Endothelial cell of umbilical vein (primary cell): ENCODE measurements around the gene LDHD. TPM values are rescaled to one million over a fixed set of nuclear protein-coding genes. Genes with fewer than 3 reads are reported as not detected.

ENCODE experiments used
- BruUV-seq: library from RNA; stranded (reverse); fragments of 400-500 nt; replicated peaks from 2 replicates; lab custom pipeline; 2021; lab: Mats Ljungman, UMichigan
- CTCF ChIA-PET: fragments of 300-600, 350-600 bp; sonication (Branson Sonifier 250); formaldehyde crosslinking; loops from one replicate; lab custom pipeline; 2021; ENCODE audit warnings: antibody characterized with exemption, inconsistent platforms; lab: Charles Lee
- POLR2A ChIA-PET: fragments of 300-600, 350-600 bp; sonication (Branson Sonifier 250); formaldehyde crosslinking; loops from one replicate; lab custom pipeline; 2021; ENCODE audit warnings: antibody characterized with exemption, inconsistent platforms; lab: Charles Lee
- DNase-seq: peaks from one replicate; pipeline ENCODE4 v3.0.0-alpha.2; 2011; ENCODE audit warnings: low read depth, low spot score
- FAIRE-seq: peaks from 2 replicates; lab custom pipeline; 2011; peaks lifted over from hg19 to GRCh38; lab: Jason Lieb, UNC
- H2AFZ ChIP-seq: 2 replicates; pipeline ENCODE4 v1.6.0; 2012; ENCODE audit warnings: low read depth, low read length, control low read depth, inconsistent platforms
- H3K27ac ChIP-seq: 2 replicates; pipeline ENCODE4 v1.5.1; 2011; ENCODE audit warnings: low read depth, mild to moderate bottlenecking, control low read depth, low read length, moderate library complexity; ENCODE audit not compliant: insufficient read depth
- H3K27me3 ChIP-seq, 2 experiments: 2 replicates each; pipeline versions ENCODE4 v1.6.0 to v1.6.1; 2011; ENCODE audit warnings: low read length in 2 of 2, mixed read lengths in 1 of 2; ENCODE audit not compliant: control insufficient read depth in 2 of 2, insufficient read depth in 2 of 2
- H3K36me3 ChIP-seq, 2 experiments: 2 replicates in 1 of 2; 3 replicates in 1 of 2; pipeline ENCODE4 v1.5.1; 2011; ENCODE audit warnings: low read length in 2 of 2, mild to moderate bottlenecking in 1 of 2, moderate library complexity in 1 of 2; ENCODE audit not compliant: control insufficient read depth in 2 of 2, insufficient read depth in 2 of 2; ENCODE audit errors: extremely low read depth in 1 of 2
- H3K4me1 ChIP-seq: 3 replicates; pipeline ENCODE4 v1.5.1; 2011; ENCODE audit warnings: mild to moderate bottlenecking, low read length; ENCODE audit not compliant: control insufficient read depth, insufficient read depth; ENCODE audit errors: extremely low read depth
- H3K4me2 ChIP-seq: 2 replicates; pipeline ENCODE4 v1.6.1; 2011; ENCODE audit warnings: low read length, control low read depth, mixed read lengths; ENCODE audit not compliant: insufficient read depth
- H3K4me3 ChIP-seq, 3 experiments: fragments of 200-600 bp in 1 of 3; sonication (generic), shearing (Covaris generic) in 1 of 3; replicated peaks in 1 of 3; 2 replicates each; pipeline ENCODE4 v1.5.1; 2011 to 2016; ENCODE audit warnings: control low read depth in 3 of 3, low read length in 3 of 3, mild to moderate bottlenecking in 2 of 3, inconsistent platforms in 1 of 3, low read depth in 1 of 3, moderate library complexity in 1 of 3; ENCODE audit not compliant: insufficient read depth in 1 of 3
- H3K79me2 ChIP-seq: 2 replicates; pipeline ENCODE4 v1.6.0; 2012; ENCODE audit warnings: low read length, inconsistent platforms; ENCODE audit not compliant: control insufficient read depth, insufficient read depth
- H3K9ac ChIP-seq: replicated peaks from 2 replicates; pipeline ENCODE3; 2011; ENCODE audit warnings: low read length, control low read depth; ENCODE audit not compliant: insufficient read depth; ENCODE audit errors: extremely low read depth
- H3K9me1 ChIP-seq: replicated peaks from 3 replicates; pipeline ENCODE4 v1.6.0; 2011; ENCODE audit warnings: mild to moderate bottlenecking, low read length; ENCODE audit not compliant: control insufficient read depth, insufficient read depth; ENCODE audit errors: extremely low read depth
- H3K9me3 ChIP-seq: replicated peaks from 2 replicates; pipeline ENCODE4 v1.5.1; 2012; ENCODE audit warnings: low read length, inconsistent platforms; ENCODE audit not compliant: control insufficient read depth, insufficient read depth
- H4K20me1 ChIP-seq: replicated peaks from 2 replicates; pipeline ENCODE3; 2011; ENCODE audit warnings: mild to moderate bottlenecking, low read length; ENCODE audit not compliant: control insufficient read depth, insufficient read depth; ENCODE audit errors: extremely low read depth
- CTCF ChIP-seq, 2 donors: IDR thresholded peaks; 1 replicate in 1 of 2; 2 replicates in 1 of 2; pipeline ENCODE4 v1.5.1; 2011; ENCODE audit warnings: low read length in 2 of 2, mild to moderate bottlenecking in 2 of 2, moderate library complexity in 2 of 2, control low read depth in 1 of 2, inconsistent platforms in 1 of 2, low read depth in 1 of 2; ENCODE audit not compliant: insufficient read depth in 1 of 2; ENCODE audit errors: extremely low read depth in 1 of 2
- EZH2 ChIP-seq: IDR thresholded peaks from 2 replicates; pipeline ENCODE4 v1.6.1; 2012; ENCODE audit warnings: borderline replicate concordance, low read depth, mild to moderate bottlenecking, moderate library complexity, low read length, inconsistent platforms; ENCODE audit not compliant: severe bottlenecking
- FOS ChIP-seq: IDR thresholded peaks from 2 replicates; pipeline ENCODE4 v1.6.1; 2011; ENCODE audit warnings: mild to moderate bottlenecking, low read length, moderate library complexity, borderline replicate concordance; ENCODE audit not compliant: insufficient read depth
- GATA2 ChIP-seq: IDR thresholded peaks from 2 replicates; pipeline ENCODE4 v1.7.0; 2011; ENCODE audit warnings: low read depth, mild to moderate bottlenecking, moderate library complexity, mixed read lengths, low read length; ENCODE audit not compliant: insufficient read length, insufficient read depth
- JUN ChIP-seq: IDR thresholded peaks from 2 replicates; pipeline ENCODE4 v1.6.1; 2011; ENCODE audit warnings: borderline replicate concordance, low read depth; ENCODE audit not compliant: insufficient read length, insufficient read depth
- MYC ChIP-seq: IDR thresholded peaks from one replicate; pipeline ENCODE4 v1.6.1; 2011; ENCODE audit warnings: mild to moderate bottlenecking, low read depth, low read length
- POLR2AphosphoS5 ChIP-seq: IDR thresholded peaks from 2 replicates; pipeline ENCODE4 v1.6.1; 2012; ENCODE audit warnings: low read depth, mild to moderate bottlenecking, control low read depth, low read length, moderate library complexity; ENCODE audit not compliant: insufficient read depth
- dilution Hi-C: fragments of 300-500 bp; cut with MboI; formaldehyde crosslinking; loops from one replicate; pipeline ENCODE4 v1.15.0; 2019; ENCODE audit warnings: low sequenced_read_pairs; ENCODE audit not compliant: extremely low pct_ligation_motif_present
- intact Hi-C: fragments of 100-400 bp; cut with micrococcal nuclease; formaldehyde crosslinking; loops from one replicate; pipeline ENCODE4 v1.10.0; 2022
- polyA plus RNA-seq, 4 experiments: library from polyadenylated mRNA; depleted of rRNA in 3 of 4; stranded (reverse) in 3 of 4; unstranded in 1 of 4; fragments of >200 nt; gene quantifications; 2 replicates each; pipeline versions ENCODE4 v1.2.1 to v1.2.3, GENCODE V29; 2011 to 2012; ENCODE audit warnings: missing spikeins in 1 of 4
- total RNA-seq: library from RNA; stranded (reverse); gene quantifications from 2 replicates; pipeline ENCODE4 v1.2.3, GENCODE V29; 2021

The LDHD gene
- total and polyA plus RNA-seq, 2 donors (not counting 3 experiments of a cell fraction or from before 2014, with no cell fraction given) = 0.41 TPM; not detected in 1

GRCh38 chr16:75093598-75094540 is 22.7 kb downstream of the LDHD start:
- Histone ChIP-seq H3K4me2 (no peak overlapping the region), H3K9me1 (no peaks in the 10 kb centered on the region), H3K4me1 (no peaks in the 10 kb centered on the region), H2AFZ (no peak overlapping the region), H3K27me3 (no peaks in the 10 kb centered on the region), H3K4me3 (no peak overlapping the region), H3K79me2 (peaks cover 6% of the 10 kb centered on the region), H3K9ac (no peak overlapping the region), H3K9me3 (no peaks in the 10 kb centered on the region), H3K27ac (no peak overlapping the region), H4K20me1 (no peaks in the 10 kb centered on the region), H3K36me3 (peaks cover 0 to 13% of the 10 kb centered on the region in 2 experiments)
- dilution Hi-C loops (no loop called here), intact Hi-C loops (no loop called here)
- no peak for TF ChIP-seq GATA2
- TF ChIP-seq POLR2AphosphoS5 = no peak
- TF ChIP-seq CTCF (IDR thresholded peaks at IDR 0.05; ENCODE audit: extremely low read depth in 1 of 2, insufficient read depth in 1 of 2, low read depth in 1 of 2, low read length in 2 of 2) = no peak
- TF ChIP-seq EZH2 = no peak
- no peak for TF ChIP-seq JUN
- no peak for TF ChIP-seq MYC
- TF ChIP-seq FOS = no peak
- POLR2A ChIA-PET = no interaction called here
- FAIRE-seq (no peak), DNase-seq (no peak)
- no TSS peak for BruUV-seq
- CTCF ChIA-PET = interaction anchor here (1.0 to 1.1 kb wide), 2 partner anchors 19 to 95 kb away, joined by 3 read pairs; partner anchors contain the start of gene ZNRF1
